CD4-positive, alpha-beta T cell (primary cell): ENCODE data around the gene PAF1. TPM values are rescaled to one million over a fixed set of nuclear protein-coding genes. Genes with fewer than 3 reads are reported as not detected.

Experiments
- ATAC-seq: fragments of 200-7000 bp; cut with Tn5 transposase; one replicate; pipeline ENCODE4 v1.10.0; 2022; ENCODE audit warnings: mild to moderate bottlenecking; ENCODE audit not compliant: poor library complexity
- CTCF ChIA-PET: fragments of 350-600 bp; sonication (Branson Sonifier 250); formaldehyde crosslinking; loops from one replicate; lab custom pipeline; 2021; ENCODE audit warnings: antibody characterized with exemption, inconsistent platforms; lab: Charles Lee
- POLR2A ChIA-PET: fragments of 350-600 bp; sonication (Branson Sonifier 250); formaldehyde crosslinking; loops from one replicate; lab custom pipeline; 2021; ENCODE audit warnings: antibody characterized with exemption, inconsistent platforms; lab: Charles Lee
- DNase-seq, 14 experiments: peaks; one replicate each; pipeline ENCODE4 v3.0.0-alpha.2; 2013 to 2020; ENCODE audit warnings: mixed read lengths in 2 of 14
- H3K27ac ChIP-seq, 2 donors: one replicate each; pipeline versions ENCODE4 v1.5.1 to v1.7.0; 2013; ENCODE audit warnings: low read length in 2 of 2, low read depth in 1 of 2, mild to moderate bottlenecking in 1 of 2
- H3K27me3 ChIP-seq, 2 experiments: 1 replicate in 1 of 2; 2 replicates in 1 of 2; pipeline versions ENCODE4 v1.6.1 to v1.7.0; 2013; ENCODE audit warnings: low read length in 2 of 2, control low read depth in 1 of 2, mild to moderate bottlenecking in 1 of 2, moderate library complexity in 1 of 2; ENCODE audit not compliant: insufficient read depth in 2 of 2, control insufficient read depth in 1 of 2
- H3K36me3 ChIP-seq: one replicate; pipeline ENCODE4 v1.6.1; 2013; ENCODE audit warnings: low read length, control low read depth; ENCODE audit not compliant: insufficient read depth
- H3K4me1 ChIP-seq: one replicate; pipeline ENCODE4 v1.6.1; 2013; ENCODE audit warnings: low read length, control low read depth; ENCODE audit not compliant: insufficient read depth
- H3K4me3 ChIP-seq: one replicate; pipeline ENCODE4 v1.5.1; 2013; ENCODE audit warnings: mild to moderate bottlenecking, low read length, moderate library complexity
- H3K9me3 ChIP-seq, 2 experiments: 1 replicate in 1 of 2; 2 replicates in 1 of 2; pipeline versions ENCODE4 v1.6.1 to v1.7.0; 2013; ENCODE audit warnings: low read length in 2 of 2, mild to moderate bottlenecking in 2 of 2, control low read depth in 1 of 2, moderate library complexity in 1 of 2; ENCODE audit not compliant: control insufficient read depth in 1 of 2, insufficient read depth in 1 of 2
- H3K27ac Mint-ChIP-seq: one replicate; pipeline ENCODE4 v1.8.0; 2020; ENCODE audit warnings: mixed read lengths
- H3K27me3 Mint-ChIP-seq: one replicate; pipeline ENCODE4 v1.8.0; 2021; ENCODE audit warnings: mixed read lengths
- H3K36me3 Mint-ChIP-seq: one replicate; pipeline ENCODE4 v1.8.0; 2021; ENCODE audit warnings: low read depth, mixed read lengths
- H3K4me1 Mint-ChIP-seq: one replicate; pipeline ENCODE4 v1.8.0; 2021; ENCODE audit warnings: low read depth, mixed read lengths
- H3K4me3 Mint-ChIP-seq: one replicate; pipeline ENCODE4 v1.8.0; 2020; ENCODE audit warnings: mild to moderate bottlenecking, mixed read lengths
- H3K9me3 Mint-ChIP-seq: one replicate; pipeline ENCODE4 v1.8.0; 2020; ENCODE audit warnings: mixed read lengths
- CTCF ChIP-seq: fragments of 200-600 bp; IDR thresholded peaks from one replicate; pipeline ENCODE4 v1.8.0; 2022; ENCODE audit warnings: antibody characterized with exemption, mild to moderate bottlenecking
- intact Hi-C, 2 experiments: fragments of 100-400 bp; cut with DNase I in 1 of 2; cut with micrococcal nuclease in 1 of 2; formaldehyde crosslinking; loops; one replicate each; pipeline versions ENCODE4 v1.15.1 to v1.9.0; 2023 to 2025; cut with DNase I, micrococcal nuclease
- total RNA-seq, 174 experiments: library from RNA in 2 of 174; stranded (reverse) in 2 of 174; gene quantifications; one replicate each; pipeline ENCODE4 v1.2.3 and lab custom pipeline; 2021 to 2026

PAF1 gene
- total RNA-seq, 2 experiments from 2014 or later: 99.6 to 101 TPM

- Histone ChIP-seq H3K9me3 (no peaks in the 10 kb centered on the region), H3K27me3 (no peaks in the 10 kb centered on the region), H3K27ac (no peak overlapping the region), H3K4me3 (no peak overlapping the region), H3K36me3 (peaks cover 16% of the 10 kb centered on the region), H3K4me1 (peaks cover 25% of the 10 kb centered on the region)
- H3K4me3 Mint-ChIP-seq: peak overlapping the region; percentile 75
- no peaks in the 10 kb centered on the region for H3K27me3 Mint-ChIP-seq
- peaks cover 12% of the 10 kb centered on the region for H3K4me1 Mint-ChIP-seq
- H3K9me3 Mint-ChIP-seq: no peaks in the 10 kb centered on the region
- peak overlapping the region; percentile 27 for H3K27ac Mint-ChIP-seq
- DNase-seq: peak in 2 of 14 experiments; percentile 23 to 44
- ATAC-seq: no peak
- peaks cover 39% of the 10 kb centered on the region for H3K36me3 Mint-ChIP-seq
- intact Hi-C loops: loop anchor here in 1 of 2 experiments (10.0 kb wide), 1 partner anchor 293 kb away; the partner anchor contains the start of gene PAK4
- CTCF ChIA-PET: no interaction called here
- POLR2A ChIA-PET: interaction anchor here (2.2 kb wide), 2 partner anchors 18 kb away, joined by 8 to 14 read pairs; partner anchors contain the start of gene RPS16
- TF ChIP-seq CTCF: no peak
These were observed 26.7 kb upstream of the PAF1 start for GRCh38 chr19:39417463-39418181.

GRCh38 chr19:39416152-39417120 is 25.5 kb upstream of the PAF1 start:
- Mint-ChIP-seq H3K4me1 (peaks cover 21% of the 10 kb centered on the region), H3K27ac (peak overlapping the region; percentile 98), H3K9me3 (no peaks in the 10 kb centered on the region), H3K27me3 (peaks cover 5% of the 10 kb centered on the region), H3K36me3 (peaks cover 47% of the 10 kb centered on the region), H3K4me3 (no peak overlapping the region)
- Histone ChIP-seq H3K36me3 (peaks cover 11% of the 10 kb centered on the region), H3K27ac (no peak overlapping the region), H3K4me1 (peaks cover 37% of the 10 kb centered on the region), H3K4me3 (no peak overlapping the region), H3K9me3 (no peaks in the 10 kb centered on the region), H3K27me3 (no peaks in the 10 kb centered on the region)
- ChIA-PET POLR2A (interaction anchor here (1.1 to 2.9 kb wide), 4 partner anchors 9 to 25 kb away, joined by 3 to 14 read pairs (median 8); partner anchors contain the start of genes MED29, PAF1 and RPS16), CTCF (interaction anchor here (0.7 kb wide), 1 partner anchor 19 kb away, joined by 3 read pairs; the partner anchor contains the start of gene RPS16)
- TF ChIP-seq CTCF: no peak
- no peak for ATAC-seq
- DNase-seq: peak in 2 of 14 experiments; percentile 23 to 62
- intact Hi-C loops: loop anchor here in 1 of 2 experiments (10.0 kb wide), 1 partner anchor 292 kb away; the partner anchor contains the start of gene PAK4
